Mucosa of descending colon (tissue), 3 donors: ENCODE data around the gene COG8. TPM values are rescaled to one million over a fixed set of nuclear protein-coding genes. Genes with fewer than 3 reads are reported as not detected.
A peak's percentile ranks its signal among the peaks of the same experiment; 100 is the strongest.

Experiments
- ATAC-seq: fragments of 200-7000 bp; cut with Tn5 transposase; one replicate; pipeline ENCODE4 v1.9.1; 2020; ENCODE audit warnings: mild to moderate bottlenecking, moderate library complexity
- DNase-seq, 3 donors: peaks; one replicate each; pipeline ENCODE4 v3.0.0-alpha.2; 2020
- H3K36me3 ChIP-seq: fragments of 200-600 bp; one replicate; pipeline ENCODE4 v1.8.0; 2021; ENCODE audit warnings: low read depth, mild to moderate bottlenecking
- H3K4me1 ChIP-seq: fragments of 200-600 bp; one replicate; pipeline ENCODE4 v1.8.0; 2021; ENCODE audit warnings: low read depth, mild to moderate bottlenecking
- H3K4me3 ChIP-seq: fragments of 200-600 bp; one replicate; pipeline ENCODE4 v1.8.0; 2021; ENCODE audit warnings: mild to moderate bottlenecking
- H3K9me3 ChIP-seq: fragments of 200-600 bp; one replicate; pipeline ENCODE4 v1.8.0; 2021; ENCODE audit warnings: mild to moderate bottlenecking
- CTCF ChIP-seq: fragments of 200-600 bp; IDR thresholded peaks from one replicate; pipeline ENCODE4 v1.8.0; 2022; ENCODE audit warnings: antibody characterized with exemption, mild to moderate bottlenecking
- intact Hi-C, 2 donors: fragments of 100-400 bp; cut with DNase I in 1 of 2; cut with micrococcal nuclease in 1 of 2; formaldehyde crosslinking; loops; one replicate each; pipeline versions ENCODE4 v1.11.0 to v1.11.1; 2022; cut with DNase I, micrococcal nuclease
- total RNA-seq, 3 donors: library from RNA; stranded (reverse); fragmentation: NEBNext Ultra II Directional in 2 of 3; extraction: Animal tissue kit (Norgen Biotek cat#: 25700) in 2 of 3; gene quantifications; one replicate each; pipeline versions ENCODE4 v1.2.1 to v1.2.4, GENCODE V29; 2021 to 2023
- donor health status: DM: no; HTN: no; CAD: no; lungs with moderate emphysema.
- donor health status: DM: no; HTN: no; CAD: no.
- donor health status: DM: no; HTN: yes; CAD: no.

Gene COG8
- total RNA-seq, 3 donors from 2014 or later: 35.6 to 38.3 (median 36.8) TPM

GRCh38 chr16:69378760-69379159, 39.4 kb upstream of the COG8 start:
- Histone ChIP-seq H3K36me3 (no peaks in the 10 kb centered on the region), H3K4me1 (peaks cover 6% of the 10 kb centered on the region), H3K4me3 (no peak overlapping the region), H3K9me3 (no peaks in the 10 kb centered on the region)
- no peak for ATAC-seq
- intact Hi-C loops: no loop called here
- no peak for DNase-seq
- no peak for TF ChIP-seq CTCF

- Histone ChIP-seq H3K36me3 (no peaks in the 10 kb centered on the region), H3K4me1 (peaks cover 10% of the 10 kb centered on the region), H3K4me3 (no peak overlapping the region), H3K9me3 (no peaks in the 10 kb centered on the region)
- ATAC-seq (no peak), DNase-seq (no peak)
- intact Hi-C loops: no loop called here
- TF ChIP-seq CTCF: no peak
Observed at GRCh38 chr16:69378036-69378435, 38.7 kb upstream of the COG8 start.

GRCh38 chr16:69376393-69377059, 37.2 kb upstream of the COG8 start:
- TF ChIP-seq CTCF: no peak
- ATAC-seq (no peak), DNase-seq (no peak)
- intact Hi-C loops: no loop called here
- H3K4me1 ChIP-seq: peaks cover 10% of the 10 kb centered on the region
- no peaks in the 10 kb centered on the region for H3K9me3 ChIP-seq
- no peaks in the 10 kb centered on the region for H3K36me3 ChIP-seq
- no peak overlapping the region for H3K4me3 ChIP-seq

- TF ChIP-seq CTCF: no peak
- Histone ChIP-seq H3K36me3 (peaks cover 3% of the 10 kb centered on the region), H3K4me1 (peaks cover 10% of the 10 kb centered on the region), H3K9me3 (no peaks in the 10 kb centered on the region), H3K4me3 (no peak overlapping the region)
- DNase-seq: peak in 1 of 3 donors; percentile 61
- intact Hi-C loops: no loop called here
- peak; percentile 99 for ATAC-seq
Observed at GRCh38 chr16:69373019-69373418, 33.7 kb upstream of the COG8 start.

GRCh38 chr16:69371564-69371963, 32.2 kb upstream of the COG8 start:
- Histone ChIP-seq H3K4me1 (peaks cover 10% of the 10 kb centered on the region), H3K9me3 (no peaks in the 10 kb centered on the region), H3K4me3 (no peak overlapping the region), H3K36me3 (peaks cover 11% of the 10 kb centered on the region)
- no peak for TF ChIP-seq CTCF
- DNase-seq (no peak), ATAC-seq (no peak)
- intact Hi-C loops: no loop called here

- Histone ChIP-seq H3K4me3 (no peak overlapping the region), H3K9me3 (no peaks in the 10 kb centered on the region), H3K4me1 (peaks cover 5% of the 10 kb centered on the region), H3K36me3 (peaks cover 11% of the 10 kb centered on the region)
- intact Hi-C loops: no loop called here
- ATAC-seq (no peak), DNase-seq (no peak)
- no peak for TF ChIP-seq CTCF
Observed at GRCh38 chr16:69368866-69369265, 29.5 kb upstream of the COG8 start.
